Testis (tissue), 2 donors: ENCODE data around the gene CDH6.

Experiments
- POLR2A ChIP-seq: fragments of 450-650 bp; IDR thresholded peaks from one replicate; pipeline ENCODE4 v1.6.1; 2017; ENCODE audit warnings: antibody characterized with exemption, mild to moderate bottlenecking, moderate library complexity
- TF ChIP-seq, protein P1 (sequence below), 3 experiments: fragments of 450-650 bp in 2 of 3; fragments of 200-600 bp in 1 of 3; sonication (generic) in 1 of 3; IDR thresholded peaks; one replicate each; pipeline ENCODE4 v1.5.1; 2016 to 2019; ENCODE audit warnings: antibody characterized with exemption in 3 of 3, mild to moderate bottlenecking in 2 of 3, moderate library complexity in 1 of 3

DNA sequence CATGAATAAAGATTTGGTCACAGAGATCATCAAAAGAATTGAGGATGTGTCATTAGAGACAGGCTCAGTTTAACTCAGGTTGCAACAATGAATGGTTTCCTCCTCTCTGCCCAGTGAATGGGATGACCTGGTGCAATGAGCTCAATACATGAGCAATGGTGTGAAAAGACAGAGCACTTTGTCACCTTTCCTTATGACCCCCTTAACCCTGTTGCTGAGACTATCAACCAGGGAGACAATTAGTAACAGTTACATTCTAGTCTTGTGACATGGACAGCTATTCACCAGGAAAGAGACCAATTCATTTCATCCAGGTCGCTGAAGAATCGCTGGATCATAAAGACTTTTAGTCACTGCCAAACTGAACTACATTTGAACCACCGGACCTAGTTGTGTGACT lies 19.9 kb upstream of the CDH6 start:
- TF ChIP-seq, protein P1, sequence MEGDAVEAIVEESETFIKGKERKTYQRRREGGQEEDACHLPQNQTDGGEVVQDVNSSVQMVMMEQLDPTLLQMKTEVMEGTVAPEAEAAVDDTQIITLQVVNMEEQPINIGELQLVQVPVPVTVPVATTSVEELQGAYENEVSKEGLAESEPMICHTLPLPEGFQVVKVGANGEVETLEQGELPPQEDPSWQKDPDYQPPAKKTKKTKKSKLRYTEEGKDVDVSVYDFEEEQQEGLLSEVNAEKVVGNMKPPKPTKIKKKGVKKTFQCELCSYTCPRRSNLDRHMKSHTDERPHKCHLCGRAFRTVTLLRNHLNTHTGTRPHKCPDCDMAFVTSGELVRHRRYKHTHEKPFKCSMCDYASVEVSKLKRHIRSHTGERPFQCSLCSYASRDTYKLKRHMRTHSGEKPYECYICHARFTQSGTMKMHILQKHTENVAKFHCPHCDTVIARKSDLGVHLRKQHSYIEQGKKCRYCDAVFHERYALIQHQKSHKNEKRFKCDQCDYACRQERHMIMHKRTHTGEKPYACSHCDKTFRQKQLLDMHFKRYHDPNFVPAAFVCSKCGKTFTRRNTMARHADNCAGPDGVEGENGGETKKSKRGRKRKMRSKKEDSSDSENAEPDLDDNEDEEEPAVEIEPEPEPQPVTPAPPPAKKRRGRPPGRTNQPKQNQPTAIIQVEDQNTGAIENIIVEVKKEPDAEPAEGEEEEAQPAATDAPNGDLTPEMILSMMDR (IDR thresholded peaks at IDR 0.05), result no peak
- no peak for TF ChIP-seq POLR2A
